Activated CD4-positive, CD25-positive, alpha-beta regulatory T cell treated with anti-CD3 and anti-CD28 coated beads, Interleukin-2, amount 50 U/mL, for 72 hours (primary cell): ENCODE measurements around the gene RAD23A.
A peak's percentile ranks its signal among the peaks of the same experiment; 100 is the strongest.
"Not testable (repeated sequence)": the region's sequence is repeated elsewhere in the genome, so short reads cannot be mapped to it uniquely, and the experiment has no call there.

Experiments used
- DNase-seq: peaks from one replicate; pipeline ENCODE4 v3.0.0; 2021

Gene RAD23A

DNA sequence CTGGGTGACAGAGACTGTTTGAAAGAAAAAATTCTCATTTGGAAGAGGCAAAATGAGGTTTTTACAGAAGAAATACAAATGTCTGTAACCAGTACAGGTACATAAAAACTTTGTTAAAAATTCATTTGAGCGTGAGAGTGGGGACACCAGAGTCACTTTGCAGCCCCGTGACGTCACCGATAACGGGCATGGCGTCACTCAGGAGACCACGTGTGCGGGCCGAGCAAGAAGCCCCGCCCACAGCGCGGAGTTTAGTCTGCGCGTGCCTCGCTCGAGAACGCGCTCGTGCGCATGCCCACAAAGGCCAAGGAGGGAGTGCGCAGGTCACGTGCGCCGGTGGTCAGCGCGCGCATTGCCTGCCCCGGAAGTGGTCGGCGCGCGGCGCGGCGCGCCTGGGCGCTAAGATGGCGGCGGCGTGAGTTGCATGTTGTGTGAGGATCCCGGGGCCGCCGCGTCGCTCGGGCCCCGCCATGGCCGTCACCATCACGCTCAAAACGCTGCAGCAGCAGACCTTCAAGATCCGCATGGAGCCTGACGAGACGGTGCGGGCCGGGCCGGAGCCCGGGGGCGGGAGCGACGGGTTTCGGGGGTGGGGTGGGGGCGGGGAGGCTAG, at the start of gene RAD23A:
RAD23A (plus strand) TSS at position 384 of the 613 bp plus-strand sequence; CDS start at position 471, 87 bp downstream.
- DNase-seq, result peak; percentile 99

DNA sequence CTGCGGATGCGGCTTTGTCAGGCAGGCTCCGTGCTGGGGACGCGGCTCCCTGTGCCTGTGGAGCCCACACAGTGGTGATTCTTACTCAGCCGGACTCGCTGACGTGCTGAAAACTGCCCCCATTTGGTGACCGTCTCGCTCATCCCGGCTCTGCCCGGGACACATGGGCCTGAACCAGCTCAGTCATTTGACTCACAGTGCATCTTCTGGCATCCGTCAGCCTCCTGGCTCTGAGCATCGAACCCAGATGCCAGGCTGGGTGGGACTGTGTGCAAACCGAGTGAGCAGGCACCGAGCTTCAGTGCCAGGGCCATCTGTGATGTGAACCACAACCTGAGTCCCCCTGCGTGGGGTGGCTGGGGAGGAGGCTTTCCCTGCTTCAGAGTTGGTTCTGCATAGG, 49.2 kb upstream of the RAD23A start:
- DNase-seq, result no peak

- no peak for DNase-seq
Measured at GRCh38 chr19:12899891-12900518, 45.7 kb upstream of the RAD23A start.

DNA sequence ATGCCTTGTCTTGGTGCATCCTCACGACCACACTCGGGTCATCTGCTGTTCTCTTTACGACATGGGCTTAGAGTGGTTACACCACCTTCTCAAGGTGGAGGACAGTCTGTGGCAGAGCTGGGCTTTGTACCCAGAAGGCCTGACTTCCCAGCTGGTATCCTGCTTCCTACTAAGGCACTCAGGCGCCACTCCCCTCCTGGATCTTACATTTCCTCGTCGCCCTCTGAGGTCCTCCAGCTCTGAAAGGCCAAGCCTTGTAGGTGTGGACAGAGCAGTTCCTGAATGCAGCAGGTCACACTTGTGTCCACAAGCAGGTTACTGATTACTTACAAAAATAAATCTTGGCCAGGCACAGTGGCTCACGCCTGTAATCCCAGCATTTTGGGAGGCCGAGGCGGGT, 38.5 kb upstream of the RAD23A start:
- no peak for DNase-seq

DNA sequence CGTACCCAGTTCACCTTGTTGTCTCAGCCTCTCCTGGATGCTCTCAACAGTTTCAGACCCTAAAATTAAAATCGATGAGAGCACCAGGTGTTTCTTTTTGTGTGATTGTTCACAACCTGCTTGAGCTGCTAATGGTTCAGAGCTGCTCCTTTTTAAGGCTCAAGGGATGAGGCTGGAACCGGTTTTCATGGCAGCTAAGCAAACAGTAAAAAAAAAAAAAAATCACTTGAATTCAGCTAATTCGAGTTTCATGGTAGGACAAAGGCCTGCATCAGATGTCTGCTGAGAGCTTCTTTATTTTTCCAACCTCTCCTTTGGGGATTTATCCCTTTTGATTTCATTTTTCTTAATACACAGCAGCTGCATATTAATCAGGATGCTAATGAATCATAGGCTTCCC, 33.1 kb upstream of the RAD23A start:
- DNase-seq, result no peak

GRCh38 chr19:12913011-12913561, 32.6 kb upstream of the RAD23A start:
- DNase-seq, result no peak

GRCh38 chr19:12913851-12914690, 31.6 kb upstream of the RAD23A start:
- DNase-seq, result no peak

GRCh38 chr19:12915860-12916259, 29.8 kb upstream of the RAD23A start:
- not testable (repeated sequence) for DNase-seq

GRCh38 chr19:12918253-12918652, 27.4 kb upstream of the RAD23A start:
- DNase-seq, result no peak

- DNase-seq, result no peak
Measured at GRCh38 chr19:12921047-12921446, 24.6 kb upstream of the RAD23A start.

GRCh38 chr19:12922959-12923358, 22.7 kb upstream of the RAD23A start:
- DNase-seq, result no peak

GRCh38 chr19:12924621-12925310, 20.9 kb upstream of the RAD23A start:
- DNase-seq, result no peak

GRCh38 chr19:12930002-12930645, 15.5 kb upstream of the RAD23A start:
- DNase-seq, result no peak

DNA sequence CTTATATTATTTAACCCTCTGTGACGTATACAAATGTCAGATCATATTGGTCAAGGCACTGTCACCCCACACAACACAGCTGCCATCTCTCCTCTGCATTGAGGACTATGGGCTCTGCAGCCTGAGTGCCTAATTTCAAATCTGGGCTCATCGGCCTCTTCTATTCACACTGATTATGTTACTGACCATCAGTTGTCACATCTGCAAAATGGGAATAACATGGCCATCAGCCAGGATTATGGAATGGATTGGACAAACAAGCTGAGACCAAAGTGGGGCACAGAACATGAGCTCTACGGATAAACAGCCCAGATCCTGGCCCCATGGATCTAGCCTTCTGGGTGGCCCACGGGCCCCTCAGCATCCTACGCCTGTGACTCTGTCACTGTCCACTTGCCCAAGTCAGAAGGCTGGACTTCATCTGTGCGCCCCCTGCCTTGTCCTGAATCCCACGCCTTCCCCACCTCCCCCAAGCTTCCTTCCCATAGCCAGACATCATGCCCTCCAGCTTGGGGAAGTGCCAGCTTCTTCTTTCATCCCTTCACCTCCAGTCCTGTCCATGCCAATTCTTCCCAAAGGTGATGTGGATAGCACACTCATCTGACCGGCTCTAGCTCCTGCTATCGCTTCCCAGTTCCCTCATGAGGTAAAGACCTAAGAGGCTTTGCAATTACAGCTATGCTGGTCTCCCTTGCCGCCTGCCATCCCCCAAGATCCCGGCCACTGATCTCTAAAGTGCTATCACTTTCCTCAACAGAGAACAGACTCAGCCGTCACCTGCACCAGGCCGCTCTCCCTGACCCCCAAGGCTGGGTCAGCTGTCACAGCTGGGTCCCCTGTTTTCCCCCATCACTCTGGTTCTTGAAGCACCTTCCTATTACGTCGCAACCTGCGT, 13.0 kb upstream of the RAD23A start:
- DNase-seq, result no peak

DNA sequence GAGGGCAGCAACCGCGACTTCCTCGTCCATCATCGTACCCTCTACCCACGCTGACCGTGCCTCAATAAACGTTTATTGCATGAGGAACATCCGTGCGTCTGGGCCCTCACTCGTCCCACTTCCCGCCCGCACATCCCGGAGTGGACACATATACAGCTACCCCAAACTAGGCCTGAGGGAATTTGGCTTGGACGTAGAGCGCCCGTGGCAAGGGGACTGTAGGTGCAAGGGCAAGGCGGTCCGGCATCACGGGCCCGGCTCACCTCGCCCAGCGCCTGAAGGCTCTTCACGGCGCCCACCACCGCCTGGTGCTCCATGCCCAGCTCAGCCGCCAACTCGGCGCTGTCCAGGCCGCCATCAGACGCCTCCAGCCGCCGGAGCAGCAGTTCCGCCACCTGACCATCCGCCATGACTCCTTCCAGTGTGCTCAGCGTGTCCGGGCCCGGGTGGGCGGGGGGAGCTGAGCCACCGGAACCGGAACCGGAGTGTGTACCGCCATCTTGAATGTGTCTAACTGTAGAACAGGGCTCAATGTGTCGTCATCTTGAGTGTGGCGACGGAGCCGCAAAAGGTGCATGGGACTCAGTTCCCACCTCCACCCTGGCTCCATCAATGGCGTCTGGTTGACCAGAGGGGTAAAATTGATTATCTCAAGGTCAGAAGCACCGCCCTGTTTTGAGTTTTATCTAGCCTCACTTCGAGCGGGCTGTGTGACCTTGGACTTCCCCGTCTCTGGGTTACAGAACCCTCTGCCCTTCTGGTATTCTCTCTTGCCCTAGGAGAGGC, 12.2 kb upstream of the RAD23A start, which contains the start of gene FARSA:
FARSA (minus strand) TSS at position 425 of the 786 bp plus-strand sequence; CDS start at position 410, 15 bp downstream.
- peak; percentile 84 for DNase-seq

DNA sequence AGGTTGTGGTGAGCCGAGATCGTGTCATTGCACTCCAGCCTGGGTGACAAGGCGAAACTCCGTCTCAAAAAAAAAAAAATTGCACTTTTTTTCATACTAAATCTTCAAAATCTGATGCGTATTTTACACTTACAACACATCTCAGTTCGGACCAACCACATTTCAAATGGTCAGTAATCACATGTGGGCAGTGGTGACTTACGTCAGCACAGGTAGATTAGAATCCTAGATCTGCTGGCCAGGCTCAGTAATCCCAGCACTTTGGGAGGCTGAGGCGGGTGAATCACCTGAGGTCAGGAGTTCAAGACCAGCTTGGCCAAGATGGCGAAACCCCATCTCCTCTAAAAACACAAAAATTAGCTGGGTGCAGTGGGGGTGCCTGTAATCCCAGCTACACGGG, 10.6 kb upstream of the RAD23A start:
- no peak for DNase-seq

DNA sequence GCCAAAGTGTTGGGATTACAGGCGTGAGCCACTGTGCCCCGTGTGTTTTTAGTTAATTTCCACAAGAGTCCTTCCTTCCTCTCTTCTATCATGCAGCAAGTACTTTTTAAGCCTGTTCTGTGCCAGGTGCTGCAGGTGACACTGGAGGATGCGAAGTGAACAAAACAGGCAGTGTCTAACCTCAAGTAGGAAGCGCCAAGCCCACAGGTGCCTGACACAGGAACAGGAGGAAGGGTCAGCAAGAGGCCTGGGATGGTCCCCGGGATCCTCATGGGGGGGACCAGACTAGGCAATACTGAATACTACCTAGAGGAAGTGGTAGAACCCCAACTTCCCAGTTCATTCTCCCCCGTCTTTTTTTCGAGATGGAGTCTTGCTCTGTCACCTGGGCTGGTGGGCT, 9.1 kb upstream of the RAD23A start:
- no peak for DNase-seq

GRCh38 chr19:12937093-12937926, 8.4 kb upstream of the RAD23A start:
- DNase-seq, result no peak
